ENCODE measurements around the gene MINDY4.

MINDY4 gene

GRCh38 chr7:30743371-30744074 is 27.7 kb upstream of the MINDY4 start:
- no peak for DNase-seq

GRCh38 chr7:30744075-30744417 is 27.2 kb upstream of the MINDY4 start:
- DNase-seq = no peak

GRCh38 chr7:30745261-30745941 is 25.8 kb upstream of the MINDY4 start:
- DNase-seq = no peak

- DNase-seq = no peak
These were observed 21.2 kb upstream of the MINDY4 start for GRCh38 chr7:30750010-30750409.

GRCh38 chr7:30750683-30751650 is 20.2 kb upstream of the MINDY4 start:
- no peak for DNase-seq

GRCh38 chr7:30751696-30752273 is 19.4 kb upstream of the MINDY4 start, which contains the start of gene INMT:
TSS of gene INMT (plus strand) at chr7:30752135. CDS start at chr7:30752151, 16 bp downstream.
- no peak for DNase-seq

GRCh38 chr7:30752484-30752883 is 18.7 kb upstream of the MINDY4 start:
- no peak for DNase-seq

GRCh38 chr7:30752979-30753378 is 18.2 kb upstream of the MINDY4 start:
- no peak for DNase-seq

- DNase-seq = no peak
These were observed 16.8 kb upstream of the MINDY4 start for GRCh38 chr7:30754315-30754877.

GRCh38 chr7:30755384-30756154 is 15.6 kb upstream of the MINDY4 start:
- DNase-seq = no peak

GRCh38 chr7:30757342-30757692 is 13.9 kb upstream of the MINDY4 start:
- DNase-seq = no peak

GRCh38 chr7:30760514-30761213 is 10.6 kb upstream of the MINDY4 start:
- DNase-seq = no peak

- no peak for DNase-seq
These were observed 9.7 kb upstream of the MINDY4 start for GRCh38 chr7:30761214-30762156.

GRCh38 chr7:30764030-30764975 is 6.9 kb upstream of the MINDY4 start:
- no peak for DNase-seq

GRCh38 chr7:30765408-30765807 is 5.8 kb upstream of the MINDY4 start:
- DNase-seq = no peak

GRCh38 chr7:30770845-30771173 is 408 bp upstream of the MINDY4 start:
- no peak for DNase-seq

GRCh38 chr7:30771880-30772425 is 736 bp downstream of the MINDY4 start:
- no peak for DNase-seq

- no peak for DNase-seq
These were observed 1.8 kb downstream of the MINDY4 start for GRCh38 chr7:30772984-30773383.

- no peak for DNase-seq
These were observed 4.8 kb downstream of the MINDY4 start for GRCh38 chr7:30775992-30776391.

Data from NCI-H187 treated with DMSO at 0.1 percent for 48 hours (cell line).